ENCODE measurements around the gene HAO1. TPM values are rescaled to one million over a fixed set of nuclear protein-coding genes. Genes with fewer than 3 reads are reported as not detected.
"Not testable (repeated sequence)": the region's sequence is repeated elsewhere in the genome, so short reads cannot be mapped to it uniquely, and the experiment has no call there.

Gene HAO1
- total RNA-seq, 1 experiment from 2014 or later, result not detected

DNA sequence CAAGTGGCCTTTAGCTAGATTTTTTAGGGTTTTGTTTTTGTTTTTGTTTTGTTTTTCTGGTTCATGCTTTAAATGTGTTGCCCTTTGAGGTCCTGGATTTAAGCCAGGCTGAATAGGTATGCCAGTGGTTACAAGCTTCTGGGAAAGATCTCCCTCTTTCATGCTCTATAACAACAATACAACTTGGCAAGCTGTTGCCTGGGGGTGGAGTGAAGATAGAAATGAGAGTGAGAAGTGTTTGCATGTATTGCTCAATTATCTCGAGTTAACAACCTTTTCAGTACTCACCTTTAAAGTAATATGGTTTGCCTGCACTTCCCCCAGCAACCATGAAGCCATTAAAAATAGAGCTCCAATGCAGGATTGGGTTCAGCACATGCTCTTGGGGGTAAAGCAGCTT, 19.2 kb upstream of the HAO1 start:
- intact Hi-C loops (cut with micrococcal nuclease), result no loop called here
- Mint-ChIP-seq H3K4me1 (ENCODE audit: insufficient read depth, unreplicated experiment) (peaks cover 6% of the 10 kb centered on the region), H3K4me3 (ENCODE audit: unreplicated experiment) (no peak overlapping the region), H3K27ac (ENCODE audit: low read depth, unreplicated experiment) (no peak overlapping the region), H3K9me3 (ENCODE audit: unreplicated experiment) (peaks cover 8% of the 10 kb centered on the region), H3K27me3 (ENCODE audit: insufficient read depth, unreplicated experiment) (peaks cover 6% of the 10 kb centered on the region), H3K36me3 (ENCODE audit: insufficient read depth, unreplicated experiment) (no peaks in the 10 kb centered on the region)
- TF ChIP-seq, protein P1, sequence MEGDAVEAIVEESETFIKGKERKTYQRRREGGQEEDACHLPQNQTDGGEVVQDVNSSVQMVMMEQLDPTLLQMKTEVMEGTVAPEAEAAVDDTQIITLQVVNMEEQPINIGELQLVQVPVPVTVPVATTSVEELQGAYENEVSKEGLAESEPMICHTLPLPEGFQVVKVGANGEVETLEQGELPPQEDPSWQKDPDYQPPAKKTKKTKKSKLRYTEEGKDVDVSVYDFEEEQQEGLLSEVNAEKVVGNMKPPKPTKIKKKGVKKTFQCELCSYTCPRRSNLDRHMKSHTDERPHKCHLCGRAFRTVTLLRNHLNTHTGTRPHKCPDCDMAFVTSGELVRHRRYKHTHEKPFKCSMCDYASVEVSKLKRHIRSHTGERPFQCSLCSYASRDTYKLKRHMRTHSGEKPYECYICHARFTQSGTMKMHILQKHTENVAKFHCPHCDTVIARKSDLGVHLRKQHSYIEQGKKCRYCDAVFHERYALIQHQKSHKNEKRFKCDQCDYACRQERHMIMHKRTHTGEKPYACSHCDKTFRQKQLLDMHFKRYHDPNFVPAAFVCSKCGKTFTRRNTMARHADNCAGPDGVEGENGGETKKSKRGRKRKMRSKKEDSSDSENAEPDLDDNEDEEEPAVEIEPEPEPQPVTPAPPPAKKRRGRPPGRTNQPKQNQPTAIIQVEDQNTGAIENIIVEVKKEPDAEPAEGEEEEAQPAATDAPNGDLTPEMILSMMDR (IDR thresholded peaks at IDR 0.05; ENCODE audit: unreplicated experiment), result no peak
- CTCF ChIA-PET, result interaction anchor here (0.6 to 1.5 kb wide), 7 partner anchors 15 to 811 kb away, joined by 3 to 10 read pairs (median 3); no protein-coding TSS in a partner anchor
- DNase-seq (ENCODE audit: unreplicated experiment), result peak; percentile 74
- no TSS peak for BruUV-seq (replicated peaks)
- POLR2A ChIA-PET, result interaction anchor here (0.9 to 1.1 kb wide), 6 partner anchors 14 to 60 kb away, joined by 3 to 4 read pairs (median 4); partner anchors contain the start of gene TMX4

DNA sequence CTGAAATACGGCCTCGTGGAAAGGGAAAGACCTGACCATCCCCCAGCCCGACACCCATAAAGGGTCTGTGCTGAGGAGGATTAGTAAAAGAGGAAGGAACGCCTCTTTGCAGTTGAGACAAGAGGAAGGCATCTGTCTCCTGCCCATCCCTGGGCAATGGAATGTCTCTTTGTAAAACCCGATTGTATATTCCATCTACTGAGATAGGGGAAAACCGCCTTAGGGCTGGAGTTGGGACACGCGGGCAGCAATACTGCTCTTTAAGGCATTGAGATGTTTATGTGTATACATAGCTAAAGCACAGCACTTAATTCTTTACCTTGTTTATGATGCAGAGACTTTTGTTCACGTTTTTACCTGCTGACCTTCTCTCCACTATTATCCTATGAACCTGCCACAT, 16.3 kb upstream of the HAO1 start:
- CTCF ChIA-PET, result interaction anchor here (0.6 to 2.3 kb wide), 2 partner anchors 20 to 23 kb away, joined by 4 to 7 read pairs; no protein-coding TSS in a partner anchor
- BruUV-seq (replicated peaks); H3K36me3 Mint-ChIP-seq (ENCODE audit: insufficient read depth, unreplicated experiment); DNase-seq (ENCODE audit: unreplicated experiment); intact Hi-C loops (cut with micrococcal nuclease); H3K4me3 Mint-ChIP-seq (ENCODE audit: unreplicated experiment); H3K27me3 Mint-ChIP-seq (ENCODE audit: insufficient read depth, unreplicated experiment); H3K4me1 Mint-ChIP-seq (ENCODE audit: insufficient read depth, unreplicated experiment); POLR2A ChIA-PET; H3K9me3 Mint-ChIP-seq (ENCODE audit: unreplicated experiment); H3K27ac Mint-ChIP-seq (ENCODE audit: low read depth, unreplicated experiment): not testable (repeated sequence)

DNA sequence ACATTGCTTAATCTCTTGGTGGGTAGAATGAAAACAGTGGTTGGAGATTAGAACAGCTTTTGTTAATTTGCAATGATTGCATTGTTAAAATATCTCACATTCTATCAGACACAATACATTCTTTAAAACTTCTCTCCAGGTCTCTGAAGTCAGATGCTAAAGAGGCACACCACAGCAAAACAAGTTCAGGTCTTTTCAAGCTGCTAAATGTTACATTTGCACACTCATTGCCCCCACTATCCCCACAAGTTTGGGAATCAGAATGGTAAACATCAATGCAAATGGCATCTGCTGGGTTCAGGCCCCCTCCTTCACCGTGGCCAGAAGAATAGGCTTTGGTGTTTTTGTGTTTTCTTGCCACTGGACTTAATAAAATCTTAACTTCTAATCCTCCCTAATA, 10.1 kb upstream of the HAO1 start:
- DNase-seq (ENCODE audit: unreplicated experiment), result no peak
- TF ChIP-seq, protein P1 (IDR thresholded peaks at IDR 0.05; ENCODE audit: unreplicated experiment), result no peak
- BruUV-seq (replicated peaks), result no TSS peak
- Mint-ChIP-seq H3K27ac (ENCODE audit: low read depth, unreplicated experiment) (no peak overlapping the region), H3K9me3 (ENCODE audit: unreplicated experiment) (peaks cover 14% of the 10 kb centered on the region), H3K4me3 (ENCODE audit: unreplicated experiment) (no peak overlapping the region), H3K4me1 (ENCODE audit: insufficient read depth, unreplicated experiment) (no peaks in the 10 kb centered on the region), H3K36me3 (ENCODE audit: insufficient read depth, unreplicated experiment) (no peaks in the 10 kb centered on the region), H3K27me3 (ENCODE audit: insufficient read depth, unreplicated experiment) (no peaks in the 10 kb centered on the region)
- intact Hi-C loops (cut with micrococcal nuclease), result no loop called here
- POLR2A ChIA-PET, result no interaction called here
- CTCF ChIA-PET, result interaction anchor here (2.1 kb wide), 1 partner anchor 772 kb away, joined by 12 read pairs; no protein-coding TSS in a partner anchor

DNA sequence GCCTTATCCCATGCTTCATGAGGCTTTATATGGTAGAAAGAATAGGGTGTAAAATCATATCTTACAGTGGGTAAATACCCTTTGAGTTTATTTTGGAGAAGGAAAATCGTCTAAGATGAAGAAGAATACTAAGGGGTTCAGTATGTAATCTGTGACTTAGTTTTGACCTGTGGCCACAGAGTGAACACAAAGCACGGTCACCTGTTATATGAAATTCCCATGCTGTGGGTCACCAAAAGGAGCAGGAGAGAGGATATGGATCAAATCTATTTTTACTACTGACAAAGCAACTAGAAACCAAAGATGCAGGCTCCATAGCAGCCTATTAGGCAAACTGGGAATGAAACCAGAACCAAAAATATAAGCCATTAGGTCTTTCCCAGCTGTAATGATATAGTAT, 3.6 kb upstream of the HAO1 start:
- CTCF ChIA-PET, result no interaction called here
- Mint-ChIP-seq H3K27ac (ENCODE audit: low read depth, unreplicated experiment) (no peak overlapping the region), H3K4me1 (ENCODE audit: insufficient read depth, unreplicated experiment) (no peaks in the 10 kb centered on the region), H3K4me3 (ENCODE audit: unreplicated experiment) (no peak overlapping the region), H3K9me3 (ENCODE audit: unreplicated experiment) (peaks cover 14% of the 10 kb centered on the region), H3K36me3 (ENCODE audit: insufficient read depth, unreplicated experiment) (no peaks in the 10 kb centered on the region), H3K27me3 (ENCODE audit: insufficient read depth, unreplicated experiment) (no peaks in the 10 kb centered on the region)
- no peak for DNase-seq (ENCODE audit: unreplicated experiment)
- intact Hi-C loops (cut with micrococcal nuclease), result no loop called here
- no TSS peak for BruUV-seq (replicated peaks)
- TF ChIP-seq, protein P1 (IDR thresholded peaks at IDR 0.05; ENCODE audit: unreplicated experiment), result no peak
- POLR2A ChIA-PET, result no interaction called here

DNA sequence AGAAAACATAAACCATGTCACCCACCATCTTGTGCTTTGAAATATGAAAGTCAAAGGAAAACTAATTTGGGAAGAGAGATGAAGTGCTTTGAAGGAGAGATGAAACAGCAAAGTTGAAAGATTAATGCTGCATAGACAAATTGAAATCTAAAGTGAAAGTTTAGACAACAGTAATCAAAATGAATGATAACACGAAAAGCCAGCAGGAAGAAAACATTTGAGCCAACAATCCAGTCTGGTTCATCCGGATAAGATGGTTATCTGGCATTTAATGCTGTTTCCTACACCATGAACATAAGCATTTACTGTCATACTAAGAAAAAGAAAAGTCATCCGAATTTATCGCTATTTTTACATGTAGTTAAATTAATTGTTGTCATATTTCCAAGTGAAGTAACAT, 595 bp downstream of the HAO1 start:
- H3K36me3 Mint-ChIP-seq (ENCODE audit: insufficient read depth, unreplicated experiment), result no peaks in the 10 kb centered on the region
- POLR2A ChIA-PET, result no interaction called here
- no peaks in the 10 kb centered on the region for H3K27me3 Mint-ChIP-seq (ENCODE audit: insufficient read depth, unreplicated experiment)
- intact Hi-C loops (cut with micrococcal nuclease), result loop anchor here (5.0 kb wide), 1 partner anchor 193 kb away; the partner anchor contains the start of gene PLCB1
- no peak overlapping the region for H3K4me3 Mint-ChIP-seq (ENCODE audit: unreplicated experiment)
- no peak for DNase-seq (ENCODE audit: unreplicated experiment)
- TF ChIP-seq, protein P1 (IDR thresholded peaks at IDR 0.05; ENCODE audit: unreplicated experiment), result no peak
- no peaks in the 10 kb centered on the region for H3K9me3 Mint-ChIP-seq (ENCODE audit: unreplicated experiment)
- H3K4me1 Mint-ChIP-seq (ENCODE audit: insufficient read depth, unreplicated experiment), result no peaks in the 10 kb centered on the region
- BruUV-seq (replicated peaks), result no TSS peak
- H3K27ac Mint-ChIP-seq (ENCODE audit: low read depth, unreplicated experiment), result no peak overlapping the region
- CTCF ChIA-PET, result interaction anchor here (1.8 to 11.9 kb wide), 2 partner anchors 104 to 781 kb away, joined by 7 to 277 read pairs; no protein-coding TSS in a partner anchor
